GM12873 (cell line): ENCODE data around the gene TMEM127.

Experiments used
- TF ChIP-seq, protein P1 (sequence below): IDR thresholded peaks from 2 replicates; pipeline ENCODE4 v1.5.1; 2012; ENCODE audit warnings: low read depth, mild to moderate bottlenecking, moderate library complexity, low read length, control low read depth; ENCODE audit not compliant: insufficient read depth; ENCODE audit errors: missing control alignments

TMEM127 gene

GRCh38 chr2:96243843-96244242 lies 22.0 kb downstream of the TMEM127 start:
- TF ChIP-seq, protein P1, sequence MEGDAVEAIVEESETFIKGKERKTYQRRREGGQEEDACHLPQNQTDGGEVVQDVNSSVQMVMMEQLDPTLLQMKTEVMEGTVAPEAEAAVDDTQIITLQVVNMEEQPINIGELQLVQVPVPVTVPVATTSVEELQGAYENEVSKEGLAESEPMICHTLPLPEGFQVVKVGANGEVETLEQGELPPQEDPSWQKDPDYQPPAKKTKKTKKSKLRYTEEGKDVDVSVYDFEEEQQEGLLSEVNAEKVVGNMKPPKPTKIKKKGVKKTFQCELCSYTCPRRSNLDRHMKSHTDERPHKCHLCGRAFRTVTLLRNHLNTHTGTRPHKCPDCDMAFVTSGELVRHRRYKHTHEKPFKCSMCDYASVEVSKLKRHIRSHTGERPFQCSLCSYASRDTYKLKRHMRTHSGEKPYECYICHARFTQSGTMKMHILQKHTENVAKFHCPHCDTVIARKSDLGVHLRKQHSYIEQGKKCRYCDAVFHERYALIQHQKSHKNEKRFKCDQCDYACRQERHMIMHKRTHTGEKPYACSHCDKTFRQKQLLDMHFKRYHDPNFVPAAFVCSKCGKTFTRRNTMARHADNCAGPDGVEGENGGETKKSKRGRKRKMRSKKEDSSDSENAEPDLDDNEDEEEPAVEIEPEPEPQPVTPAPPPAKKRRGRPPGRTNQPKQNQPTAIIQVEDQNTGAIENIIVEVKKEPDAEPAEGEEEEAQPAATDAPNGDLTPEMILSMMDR: no peak

DNA sequence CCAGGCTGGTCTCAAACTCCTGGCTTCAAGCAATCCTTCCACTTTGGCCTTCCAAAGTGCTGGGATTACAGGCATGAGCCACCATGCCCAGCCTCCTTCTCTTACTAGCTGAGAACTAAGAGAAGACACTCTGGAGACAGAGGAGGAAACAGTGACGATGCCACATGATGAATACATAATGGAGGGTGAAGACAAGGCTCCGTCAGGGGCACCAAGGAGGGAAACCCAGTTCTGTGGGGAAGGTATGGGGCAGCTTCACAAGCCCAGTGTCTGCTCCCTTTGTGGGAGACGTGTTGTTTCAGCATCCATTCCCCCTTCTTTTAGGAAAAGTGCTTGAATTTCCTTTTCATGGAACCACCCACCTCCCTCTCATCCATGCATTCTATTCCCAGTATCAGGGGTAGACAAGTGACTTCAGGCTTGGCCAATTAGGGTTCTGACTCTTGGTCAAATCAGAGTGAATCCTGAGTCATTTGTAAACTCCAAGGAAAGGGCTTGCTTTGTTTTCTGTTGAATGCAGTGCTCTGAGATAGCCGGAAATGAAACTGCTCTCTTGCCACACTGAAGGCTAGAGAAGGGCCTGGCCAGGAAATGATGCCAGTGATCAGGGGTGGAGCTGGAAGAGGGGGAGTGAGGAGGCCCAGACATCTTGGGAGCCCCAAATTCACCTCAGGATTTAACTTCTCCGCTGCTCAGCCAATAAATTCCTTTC lies 23.7 kb downstream of the TMEM127 start:
- TF ChIP-seq, protein P1: no peak

GRCh38 chr2:96241227-96241626 lies 24.6 kb downstream of the TMEM127 start:
- TF ChIP-seq, protein P1: no peak

- TF ChIP-seq, protein P1: no peak
These were observed 25.3 kb downstream of the TMEM127 start for GRCh38 chr2:96240341-96241038.

GRCh38 chr2:96239745-96240264 lies 26.0 kb downstream of the TMEM127 start:
- TF ChIP-seq, protein P1: no peak

- TF ChIP-seq, protein P1: no peak
These were observed 26.7 kb downstream of the TMEM127 start for GRCh38 chr2:96239091-96239490.

- TF ChIP-seq, protein P1: no peak
These were observed 27.5 kb downstream of the TMEM127 start for GRCh38 chr2:96238266-96238665.
